Measurements from ENCODE around the gene ZNF521. TPM values are rescaled to one million over a fixed set of nuclear protein-coding genes. Genes with fewer than 3 reads are reported as not detected.

The ZNF521 gene
- total RNA-seq (2022; extraction: Qiagen RNA extraction): not detected in 5 replicates

GRCh38 chr18:25351777-25352628, at the start of gene ZNF521:
ZNF521 (minus strand) TSS chr18:25352166; CDS start chr18:25350946, 1,220 bp downstream.

